HEK293T (cell line): ENCODE results near the gene ESRRG.

Source experiments
- ARNT ChIP-seq: fragments of 450-650 bp; IDR thresholded peaks from 2 replicates; pipeline ENCODE4 v1.6.1; 2017; ENCODE audit warnings: mild to moderate bottlenecking
- BHLHE40 ChIP-seq: fragments of 450-650 bp; IDR thresholded peaks from 2 replicates; pipeline ENCODE4 v1.6.1; 2016; ENCODE audit warnings: mild to moderate bottlenecking, moderate library complexity, borderline replicate concordance
- CTBP1 ChIP-seq: fragments of 450-650 bp; IDR thresholded peaks from 2 replicates; pipeline ENCODE4 v1.6.1; 2016; ENCODE audit warnings: borderline replicate concordance
- FOXA1 ChIP-seq: fragments of 450-650 bp; IDR thresholded peaks from 2 replicates; pipeline ENCODE4 v1.6.1; 2016; ENCODE audit warnings: mild to moderate bottlenecking
- FOXK2 ChIP-seq: fragments of 450-650 bp; IDR thresholded peaks from 2 replicates; pipeline ENCODE4 v1.6.1; 2016; ENCODE audit warnings: mild to moderate bottlenecking
- FOXM1 ChIP-seq: fragments of 450-650 bp; IDR thresholded peaks from 2 replicates; pipeline ENCODE4 v1.6.1; 2017; ENCODE audit warnings: mild to moderate bottlenecking, borderline replicate concordance
- HDGF ChIP-seq: fragments of 450-650 bp; IDR thresholded peaks from 2 replicates; pipeline ENCODE4 v1.6.1; 2017; ENCODE audit warnings: antibody characterized with exemption, borderline replicate concordance
- NFRKB ChIP-seq: fragments of 450-650 bp; IDR thresholded peaks from 2 replicates; pipeline ENCODE4 v1.6.1; 2016; ENCODE audit warnings: mild to moderate bottlenecking, moderate library complexity
- SP1 ChIP-seq: fragments of 450-650 bp; IDR thresholded peaks from 2 replicates; pipeline ENCODE4 v1.6.1; 2017

- TF ChIP-seq ARNT (no peak), FOXM1 (no peak), HDGF (no peak), SP1 (no peak), FOXA1 (no peak), NFRKB (no peak), FOXK2 (no peak), CTBP1 (no peak), BHLHE40 (no peak)
These were observed 31.5 kb downstream of the ESRRG start for GRCh38 chr1:216691710-216692109.
